ENCODE measurements around the gene WWOX.

Gene WWOX

DNA sequence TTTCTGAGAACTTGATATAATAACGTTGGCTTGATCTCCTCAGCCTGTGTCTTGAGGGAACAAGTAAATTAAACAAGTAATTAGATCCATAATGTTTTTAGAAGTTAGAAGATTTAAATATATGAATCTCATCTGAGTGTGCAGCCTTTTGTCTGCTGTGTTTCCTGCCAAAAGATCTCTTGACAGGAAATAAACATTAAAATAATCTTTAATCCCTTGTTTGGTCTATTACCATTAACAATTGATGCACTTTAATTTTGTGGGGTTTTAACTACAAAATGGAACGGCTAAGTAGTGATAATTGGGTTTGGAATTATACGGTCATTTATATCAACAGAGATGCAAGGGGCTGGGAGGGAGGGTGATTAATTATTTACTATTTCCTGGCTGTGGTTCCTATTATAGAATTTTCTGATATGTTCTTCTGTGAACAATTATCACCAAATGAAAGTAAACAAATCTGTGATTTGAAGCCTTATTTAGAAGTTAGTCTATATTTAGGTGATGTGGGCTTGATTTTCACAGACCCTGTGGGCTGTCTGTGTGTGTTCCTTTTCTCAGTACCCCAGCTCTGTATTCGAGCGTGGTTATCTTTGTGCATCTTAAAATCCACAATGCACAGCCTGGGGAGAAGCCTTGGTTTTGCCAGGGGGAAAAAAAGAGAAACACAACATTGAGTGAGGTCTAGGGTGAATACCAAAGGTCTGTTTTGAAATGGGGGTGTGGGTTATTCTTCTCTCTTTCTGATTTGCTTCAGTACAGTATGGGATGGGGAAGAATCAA, 556.1 kb downstream of the WWOX start:
- no peak for DNase-seq (ENCODE audit: low read depth in 2 of 2)

DNA sequence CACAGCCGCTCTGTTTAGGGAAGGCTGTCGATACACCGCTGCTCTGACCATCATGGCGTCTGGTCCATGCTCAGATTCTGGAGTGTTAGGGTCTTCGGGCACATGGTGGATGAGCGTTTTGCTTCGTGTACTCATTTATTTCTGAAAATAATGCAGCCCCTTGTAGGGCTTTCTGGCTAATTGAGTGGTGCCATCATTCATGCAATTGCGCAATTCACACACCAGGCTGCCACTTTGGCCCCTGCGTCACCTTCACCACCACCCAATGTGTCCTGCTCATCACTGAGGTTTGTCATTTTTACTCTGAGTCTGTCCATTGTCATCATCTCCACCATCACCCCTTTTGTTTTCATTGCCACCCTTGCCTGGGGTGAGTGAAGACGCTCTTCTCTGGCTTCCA, 557.4 kb downstream of the WWOX start:
- no peak for DNase-seq (ENCODE audit: low read depth in 2 of 2)

DNA sequence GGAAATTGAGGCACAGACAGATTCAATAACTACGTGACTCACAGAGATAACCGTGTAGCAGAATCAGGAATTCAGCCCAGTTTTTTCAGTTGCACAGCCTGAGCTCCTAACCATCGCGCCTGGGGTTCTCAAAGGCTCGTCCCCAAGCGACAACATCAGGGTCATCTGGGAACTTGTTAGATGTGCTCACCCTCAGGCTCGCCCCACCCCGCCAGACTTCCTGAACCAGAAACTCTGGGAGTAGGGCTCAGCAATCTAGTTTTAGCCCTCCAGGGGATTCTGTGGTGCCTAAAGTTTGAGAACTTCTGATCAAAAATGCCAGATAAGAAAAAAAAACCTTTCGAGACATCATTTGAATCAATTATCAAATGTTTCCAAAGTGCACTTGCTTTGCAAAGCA, 559.8 kb downstream of the WWOX start:
- DNase-seq (ENCODE audit: low read depth in 2 of 2), result no peak

DNA sequence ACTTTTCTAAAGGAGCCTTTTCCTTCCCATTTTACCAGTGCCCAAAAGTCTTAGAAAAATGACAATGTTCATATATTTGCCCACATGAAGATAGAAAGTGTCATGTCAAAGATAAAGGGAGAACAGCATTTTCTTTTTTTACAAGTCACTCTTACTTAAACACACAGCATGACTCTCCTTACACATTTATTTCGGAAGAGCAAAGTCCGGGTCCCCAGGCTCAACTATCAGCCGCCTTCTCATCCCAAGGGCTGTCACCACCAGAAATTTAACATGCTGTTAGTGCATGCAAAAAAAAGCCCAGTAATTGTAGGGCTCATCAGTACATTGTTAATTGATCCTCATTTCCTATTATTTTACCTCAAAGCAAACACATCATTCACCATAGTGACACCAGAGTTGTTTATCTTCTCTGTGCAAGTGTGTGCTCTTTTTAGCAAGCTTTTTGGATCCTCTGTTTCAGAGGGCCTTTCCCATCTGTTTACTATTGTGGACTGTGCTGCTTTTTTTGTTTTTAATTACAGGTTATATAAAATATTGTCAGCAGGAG, 560.3 kb downstream of the WWOX start:
- no peak for DNase-seq (ENCODE audit: low read depth in 2 of 2)

DNA sequence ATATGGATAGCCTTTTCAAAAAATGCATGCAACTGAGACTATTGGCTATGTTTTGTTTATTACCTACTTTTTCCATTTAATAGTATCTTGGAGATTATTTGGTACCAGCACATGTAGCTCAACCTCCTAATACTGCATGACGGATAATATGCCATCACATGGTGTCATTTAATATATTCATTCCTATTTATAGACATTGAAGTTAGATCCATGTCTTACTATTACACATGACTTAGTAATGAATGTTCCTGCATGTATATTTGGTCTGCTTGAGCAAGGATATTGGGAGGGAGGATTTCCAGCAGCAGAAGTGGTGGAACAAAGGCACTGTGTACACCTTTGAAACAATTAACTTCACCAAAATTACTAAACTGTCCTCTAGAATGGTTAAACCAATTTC, 561.3 kb downstream of the WWOX start:
- no peak for DNase-seq (ENCODE audit: low read depth in 2 of 2)

DNA sequence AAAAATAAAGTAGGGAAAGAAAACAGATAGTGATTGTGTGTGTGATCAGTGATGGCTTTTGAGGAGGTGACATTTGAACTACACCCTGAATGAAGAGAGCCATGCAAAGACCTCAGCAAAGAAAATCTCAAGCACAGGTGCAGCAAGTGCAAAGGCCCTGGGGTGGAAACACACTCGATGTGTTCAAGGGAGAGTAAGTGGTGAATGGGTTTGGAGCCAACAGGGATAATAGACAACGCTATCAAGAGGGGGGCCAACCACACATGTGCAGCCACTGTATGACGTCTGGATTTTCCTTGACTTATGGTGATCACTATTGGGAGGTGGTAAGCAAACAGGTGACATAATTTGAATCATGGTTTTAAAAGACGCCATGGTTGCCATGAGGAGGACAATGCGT, 564.2 kb downstream of the WWOX start:
- DNase-seq (ENCODE audit: low read depth in 2 of 2), result no peak

DNA sequence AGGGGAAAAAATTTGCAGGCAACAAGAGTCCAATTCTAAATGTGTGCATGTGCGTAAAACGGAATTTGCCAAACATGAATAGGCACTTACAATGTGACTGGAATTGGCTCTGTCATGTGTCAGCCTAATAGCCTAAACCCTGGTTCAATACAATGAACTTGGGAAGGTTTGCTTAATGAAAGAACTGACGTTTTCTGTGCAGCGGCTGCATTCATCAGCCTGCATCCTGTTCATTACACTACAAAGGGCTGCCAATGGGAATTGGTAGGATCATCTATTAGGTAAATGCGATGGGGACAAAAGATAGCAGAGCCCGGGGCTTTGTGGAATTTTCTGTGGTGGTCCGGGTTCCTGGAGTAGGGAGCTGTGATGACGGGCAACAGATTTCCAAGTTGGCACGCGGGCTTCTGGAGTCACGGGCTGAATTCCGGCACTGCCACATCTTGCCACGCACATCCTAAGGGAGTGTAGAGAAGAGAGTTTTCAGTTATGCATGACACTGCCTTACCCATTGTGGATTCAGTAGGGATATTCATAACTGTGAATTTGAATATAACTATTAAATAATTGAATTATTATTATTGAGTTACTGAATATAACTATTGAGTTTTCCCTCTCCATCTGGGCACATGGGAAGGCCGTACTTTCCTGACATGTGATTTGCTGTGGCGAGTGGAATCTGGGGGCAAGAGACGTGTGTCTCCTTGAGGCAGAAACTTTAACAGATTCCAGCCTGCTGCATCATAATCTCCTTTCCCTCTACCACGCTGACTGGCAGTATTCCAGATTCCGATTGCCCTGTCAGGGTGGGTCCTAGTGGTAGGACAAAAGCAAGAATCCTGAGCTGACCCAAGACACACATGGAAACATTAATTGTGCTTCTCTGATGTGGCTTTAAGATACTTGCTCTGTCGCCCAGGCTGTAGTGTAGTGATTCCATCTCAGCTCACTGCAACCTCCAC, 565.6 kb downstream of the WWOX start:
- no peak for DNase-seq (ENCODE audit: low read depth in 2 of 2)

DNA sequence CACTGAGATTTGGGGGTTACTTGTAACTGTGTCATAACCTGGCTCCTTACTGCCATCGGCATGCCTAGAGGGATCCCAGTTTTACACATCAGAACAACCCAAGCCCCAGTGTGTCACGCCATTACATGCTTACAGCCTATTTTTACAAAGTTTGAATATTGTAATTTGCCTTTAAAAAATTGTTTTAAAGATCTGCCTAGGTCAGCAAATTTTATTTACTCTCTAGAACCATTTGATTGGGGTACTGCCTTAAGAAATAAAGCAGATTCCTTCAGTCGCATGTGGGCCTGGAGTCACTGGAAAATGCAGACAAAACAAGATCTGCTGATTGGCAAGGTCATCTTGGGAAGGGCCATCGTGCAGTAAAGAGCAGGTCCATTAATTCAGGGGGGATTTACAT, 566.9 kb downstream of the WWOX start:
- DNase-seq (ENCODE audit: low read depth in 2 of 2), result no peak

DNA sequence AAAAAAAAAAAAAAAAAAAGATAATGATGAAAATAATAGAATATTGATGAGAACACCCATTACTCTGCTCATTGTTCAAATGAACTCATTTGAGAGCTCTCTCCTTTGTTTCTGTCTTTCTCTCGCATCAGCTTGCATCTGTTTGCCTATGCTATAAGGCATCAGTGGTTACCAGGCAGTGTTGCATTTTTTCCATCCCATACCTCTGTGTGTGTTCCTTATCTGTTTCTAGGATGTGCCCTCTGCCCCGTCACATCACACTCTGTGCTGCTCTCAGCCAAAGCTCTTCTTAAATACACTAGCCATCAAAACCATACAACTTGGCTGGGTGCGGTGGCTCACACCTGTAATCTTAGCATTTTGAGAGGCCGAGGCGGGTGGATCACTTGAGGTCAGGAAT, 568.2 kb downstream of the WWOX start:
- DNase-seq (ENCODE audit: low read depth in 2 of 2), result no peak

DNA sequence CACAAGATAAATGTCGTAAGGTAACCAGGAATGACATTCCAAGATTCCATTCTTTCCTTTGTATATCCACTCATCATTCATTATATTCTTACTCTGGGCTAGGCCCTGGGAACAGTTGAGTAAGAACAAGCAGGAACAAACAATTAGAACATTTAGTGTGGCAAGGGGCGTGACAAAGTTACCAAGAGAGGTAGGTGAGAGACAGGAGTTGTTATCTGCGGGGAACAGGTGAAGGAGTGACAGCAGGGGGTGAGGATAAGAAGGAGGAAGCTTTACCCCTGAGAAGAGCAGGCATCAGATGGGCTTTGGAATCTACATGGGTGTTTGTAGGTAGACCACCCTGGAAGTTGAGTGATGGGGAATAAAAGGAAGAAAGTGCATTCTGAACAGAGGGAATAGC, 568.9 kb downstream of the WWOX start:
- DNase-seq (ENCODE audit: low read depth in 2 of 2), result no peak

DNA sequence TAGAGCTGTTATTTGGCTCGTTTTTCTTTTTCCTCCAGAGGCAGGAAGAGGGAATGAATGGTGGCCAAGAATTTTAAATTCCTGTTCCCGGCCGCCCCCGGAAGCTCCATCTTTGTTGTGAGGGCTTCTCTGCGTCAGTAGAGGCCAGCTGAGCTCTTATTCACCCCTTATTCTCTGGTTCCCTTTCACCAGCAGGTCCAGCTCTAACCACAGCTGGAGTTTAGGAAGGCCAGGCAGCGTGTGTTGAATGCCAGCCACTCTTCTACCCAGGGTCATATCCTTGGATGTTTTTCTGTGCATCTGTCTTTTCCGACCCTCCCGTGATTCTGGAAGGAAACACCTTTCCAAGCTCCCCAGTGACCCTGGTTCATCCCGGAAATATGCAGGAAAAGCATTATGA, 570.5 kb downstream of the WWOX start:
- DNase-seq (ENCODE audit: low read depth in 2 of 2), result no peak

DNA sequence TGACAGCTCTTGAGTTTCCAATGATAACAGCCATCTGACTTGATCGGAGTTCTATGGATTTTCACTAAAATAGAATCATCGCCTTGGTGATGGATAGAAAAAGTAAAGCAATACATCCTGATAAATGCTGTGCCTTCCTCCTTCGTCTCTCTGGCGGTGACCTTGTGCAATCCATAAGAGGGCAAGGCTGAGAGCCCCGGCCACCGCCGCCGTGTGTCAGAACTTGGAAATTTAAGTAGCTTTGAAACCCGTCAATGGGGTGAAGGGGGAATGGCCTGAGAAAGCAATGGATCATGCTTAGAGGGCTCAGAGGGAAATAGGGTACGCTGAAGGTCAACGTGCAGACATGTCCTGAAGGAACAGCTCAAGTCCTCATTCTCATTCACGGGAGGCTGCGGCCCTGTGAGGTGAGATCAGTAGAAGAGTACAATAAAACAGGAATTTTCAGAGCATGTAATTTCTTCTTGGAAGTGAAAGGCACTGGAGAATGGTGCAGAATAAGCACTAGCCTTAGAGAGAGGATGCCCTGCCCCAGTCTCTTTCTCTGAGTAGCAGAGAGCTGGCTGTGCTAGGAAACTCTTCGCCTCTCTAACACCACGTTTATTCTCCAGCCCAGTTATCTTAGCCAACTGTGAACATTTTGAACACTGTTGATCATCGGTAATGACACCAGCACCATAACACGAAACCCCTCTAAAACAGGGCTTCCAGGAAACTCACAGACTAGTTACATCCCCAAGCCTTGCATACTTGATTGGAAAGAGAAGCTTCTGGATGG, 573.5 kb downstream of the WWOX start:
- no peak for DNase-seq (ENCODE audit: low read depth in 2 of 2)

DNA sequence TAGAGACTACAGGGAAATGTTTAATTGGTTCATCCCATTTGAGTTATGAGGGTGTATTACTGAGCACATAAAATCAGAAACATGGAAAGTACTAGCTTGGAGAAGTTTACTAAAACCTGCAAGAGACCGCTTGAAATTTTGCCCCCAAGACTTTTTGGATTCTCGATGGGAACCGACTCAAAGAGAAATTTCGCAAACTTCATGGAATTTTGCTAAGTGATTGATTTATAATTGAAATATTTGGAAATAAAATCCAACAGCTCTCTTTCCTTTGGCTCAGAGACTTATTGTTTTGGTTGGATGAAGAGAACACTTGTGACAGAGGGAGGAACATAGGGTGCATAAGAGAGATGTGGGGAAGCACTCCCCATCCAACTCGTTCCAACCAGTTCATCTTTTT, 574.4 kb downstream of the WWOX start:
- DNase-seq (ENCODE audit: low read depth in 2 of 2), result no peak

DNA sequence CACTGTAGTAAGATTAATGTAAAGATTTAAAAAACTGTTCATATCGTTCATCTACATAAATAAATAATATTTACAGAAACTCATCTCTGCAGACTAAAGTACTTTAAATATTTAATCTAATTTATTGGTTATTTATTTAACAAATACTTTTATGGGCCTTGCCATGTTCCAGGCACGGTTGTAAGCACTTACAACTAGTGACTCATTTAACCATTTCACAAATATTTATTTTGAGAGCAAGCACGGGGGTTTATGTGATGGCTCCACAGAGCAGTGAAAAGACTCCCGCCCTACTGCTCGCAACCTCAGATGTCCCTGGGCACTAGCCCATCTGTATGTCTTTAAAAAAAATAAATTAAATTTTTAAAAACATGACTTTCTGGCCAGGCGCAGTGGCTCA, 575.9 kb downstream of the WWOX start:
- no peak for DNase-seq (ENCODE audit: low read depth in 2 of 2)

DNA sequence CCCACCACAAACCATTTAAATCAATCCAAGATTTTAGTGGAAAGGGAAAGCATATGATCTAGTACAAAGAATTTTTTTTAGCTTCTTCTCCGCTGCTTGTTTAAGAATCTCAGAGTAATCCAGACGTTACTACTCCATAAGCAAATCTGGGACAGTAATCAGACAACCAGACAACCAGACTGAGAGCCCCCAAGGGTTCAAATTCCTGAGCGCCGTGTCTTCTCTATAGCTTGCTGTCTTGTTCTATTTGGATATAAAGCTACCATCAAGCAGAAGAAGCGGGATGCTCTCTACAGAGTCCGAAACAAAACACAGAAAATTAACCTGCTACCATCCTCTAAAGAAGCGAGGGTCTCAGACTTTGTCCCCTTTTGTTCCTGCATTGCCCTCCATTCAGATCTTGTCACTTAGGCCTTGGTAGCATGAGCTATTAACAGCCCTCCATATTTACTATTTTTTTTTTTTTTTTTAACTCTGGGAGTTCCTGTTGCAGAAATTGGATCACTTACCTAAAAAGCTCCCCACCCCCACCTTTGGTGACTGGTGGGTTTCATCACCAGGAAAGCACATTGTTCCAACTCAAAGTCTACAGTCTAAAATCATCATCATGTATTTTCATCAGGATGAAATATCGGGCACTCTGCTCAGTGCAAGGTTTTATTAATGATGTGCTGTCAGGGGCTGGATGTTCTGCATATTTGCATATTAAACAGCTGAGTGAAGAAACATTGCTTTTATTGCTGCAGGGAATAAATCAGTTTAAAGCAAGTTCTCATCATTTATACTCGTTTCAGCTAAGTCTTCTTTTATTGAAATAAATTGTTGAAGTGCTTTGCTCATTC, 576.7 kb downstream of the WWOX start:
- DNase-seq (ENCODE audit: low read depth in 2 of 2), result no peak

DNA sequence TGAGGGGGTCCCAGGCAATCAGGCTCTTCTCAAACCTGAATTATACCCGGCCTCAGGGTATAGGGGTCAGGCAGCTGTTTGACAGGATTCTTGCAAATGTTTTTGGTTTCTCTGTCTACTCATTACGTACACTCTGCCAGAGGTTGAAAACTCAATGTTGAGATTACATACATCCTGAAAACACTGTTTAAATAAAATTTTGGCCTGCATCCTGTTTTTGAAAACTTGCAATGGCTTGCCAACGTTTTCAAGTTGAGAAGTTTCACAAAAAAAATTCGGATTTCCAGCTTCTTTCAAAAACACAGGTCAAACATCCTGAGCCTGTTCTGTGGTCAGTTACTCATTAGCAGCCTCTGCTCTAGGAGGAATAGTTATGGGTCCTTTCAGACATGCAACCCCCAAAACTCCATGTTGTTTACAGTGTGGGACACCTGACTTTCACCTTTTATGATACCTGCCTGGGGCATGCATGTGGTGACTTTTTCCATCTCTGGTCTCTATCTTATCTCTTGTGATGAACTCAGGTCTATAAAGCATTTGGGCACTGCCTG, 577.8 kb downstream of the WWOX start:
- no peak for DNase-seq (ENCODE audit: low read depth in 2 of 2)

DNA sequence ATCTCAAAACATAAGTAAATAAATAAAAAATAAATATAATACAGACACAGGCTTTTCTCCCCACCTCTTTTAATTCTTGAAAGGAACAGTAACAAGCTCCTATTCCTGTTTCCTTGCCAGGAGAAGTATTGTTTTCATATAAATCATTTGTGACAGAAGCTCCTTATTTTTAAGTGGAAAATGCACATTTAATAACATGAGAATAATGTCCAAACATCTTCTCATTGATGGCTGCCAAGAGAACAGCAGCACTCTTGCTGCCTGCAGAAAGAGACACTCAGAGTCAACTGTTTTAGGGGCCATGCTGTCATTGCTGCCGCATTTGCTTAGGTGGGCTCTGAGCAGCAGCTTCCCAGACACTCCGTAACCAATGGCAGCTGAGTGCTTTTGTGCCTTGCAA, 580.1 kb downstream of the WWOX start:
- DNase-seq (ENCODE audit: low read depth in 2 of 2), result no peak

DNA sequence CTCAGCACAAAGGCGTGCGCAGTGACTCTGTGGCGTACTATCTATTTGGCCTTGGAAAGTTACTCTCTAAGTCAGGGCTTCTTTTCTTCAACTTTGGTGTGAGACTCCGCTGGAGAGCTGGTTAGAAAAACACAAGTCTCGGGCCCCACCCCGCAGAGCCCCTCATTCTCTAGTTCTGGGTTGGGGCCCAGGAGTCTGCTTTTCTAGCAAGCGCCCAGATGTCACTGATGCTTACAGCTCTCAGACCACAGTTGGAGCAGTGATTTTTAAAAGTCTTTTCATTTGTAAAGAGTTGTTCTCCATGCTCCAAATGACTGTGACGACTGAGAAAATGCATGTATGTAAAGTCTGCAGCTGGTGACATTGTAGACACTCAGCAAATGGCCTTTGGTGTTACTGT, 582.3 kb downstream of the WWOX start:
- DNase-seq (ENCODE audit: low read depth in 2 of 2), result no peak

DNA sequence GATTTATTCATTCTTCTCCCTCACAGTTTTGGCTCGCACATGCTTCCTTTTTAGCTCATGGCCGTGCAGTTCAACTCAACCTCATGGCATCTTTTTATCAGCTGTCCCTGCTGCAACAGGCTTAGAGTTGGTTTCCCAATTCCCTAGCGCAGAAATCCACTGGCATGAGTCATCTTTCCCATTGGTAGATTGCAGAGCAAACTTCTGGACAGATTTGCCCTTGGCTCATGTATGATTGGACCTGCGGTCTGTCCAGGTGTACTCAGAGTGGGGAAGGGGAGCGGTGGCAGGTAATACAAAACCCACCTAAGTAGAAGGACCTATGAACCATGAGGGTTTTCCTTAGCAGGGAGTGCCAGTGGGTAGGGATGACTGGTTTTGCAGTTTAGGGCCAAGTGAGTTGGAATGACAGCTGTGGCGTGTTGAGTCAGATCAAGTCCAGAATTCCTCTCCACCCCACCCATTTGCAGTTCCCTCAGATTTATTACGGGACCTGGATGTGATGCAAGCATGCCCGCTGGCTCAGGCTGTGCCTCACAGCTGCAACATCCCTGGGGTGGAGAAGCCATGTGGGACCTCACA, 584.7 kb downstream of the WWOX start:
- no peak for DNase-seq (ENCODE audit: low read depth in 2 of 2)

DNA sequence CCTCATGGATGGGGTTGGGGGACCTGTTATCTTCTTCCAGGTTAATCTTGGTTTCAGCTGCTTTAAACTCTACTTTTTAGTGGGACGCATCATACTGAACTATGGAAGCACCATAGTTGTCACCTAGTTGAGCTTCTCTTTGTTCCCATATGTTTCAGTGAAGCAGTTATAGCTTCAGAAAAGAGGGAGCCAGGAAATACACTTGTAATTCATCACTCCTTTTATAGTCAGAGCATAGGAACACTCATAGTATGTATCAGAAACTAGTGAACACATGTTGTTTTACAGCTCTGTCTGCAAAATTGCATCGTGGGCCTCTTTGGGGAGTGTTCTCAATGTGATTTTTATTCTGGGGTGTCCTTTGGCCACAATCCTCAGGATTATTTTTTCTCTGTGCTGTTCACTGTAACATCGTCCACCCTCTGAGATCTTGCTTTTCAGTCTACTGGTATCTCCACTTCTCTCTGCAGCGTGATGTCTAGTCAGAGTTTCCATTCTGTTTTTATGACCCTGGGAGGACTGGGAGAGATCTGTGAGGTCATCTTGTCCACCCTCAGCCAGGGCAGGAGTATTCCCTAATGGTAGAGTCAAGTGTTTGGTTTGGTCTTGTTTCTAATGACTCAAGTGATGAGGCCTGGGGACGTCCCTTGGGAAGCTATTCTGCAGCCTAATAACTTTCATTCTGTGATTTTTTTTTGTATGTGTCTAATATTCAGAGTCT, 585.4 kb downstream of the WWOX start:
- DNase-seq (ENCODE audit: low read depth in 2 of 2), result no peak
